ENCODE data around the gene TLE1. TPM values are rescaled to one million over a fixed set of nuclear protein-coding genes. Genes with fewer than 3 reads are reported as not detected.

The TLE1 gene
- polyA plus RNA-seq, 3 donors, result 0.46 to 2.5 (median 1.2) TPM

- no peaks in the 10 kb centered on the region for H3K36me3 Mint-ChIP-seq
Measured at GRCh38 chr9:81539317-81539716, 150.0 kb downstream of the TLE1 start.

GRCh38 chr9:81538890-81539289 is 150.5 kb downstream of the TLE1 start:
- no peaks in the 10 kb centered on the region for H4K20me1 ChIP-seq (ENCODE audit: insufficient read depth, low read length)
- H3K9ac ChIP-seq (ENCODE audit: insufficient read depth, low read length, poor library complexity, severe bottlenecking), result no peak overlapping the region
- no peak overlapping the region for H3K4me3 Mint-ChIP-seq
- peaks cover 0 to 2% (median 0%) of the 10 kb centered on the region in 7 donors for H3K9me3 Mint-ChIP-seq
- H3K4me2 ChIP-seq (replicated peaks; ENCODE audit: extremely low read depth, low read length, poor library complexity, severe bottlenecking), result no peak overlapping the region
- intact Hi-C loops (cut with micrococcal nuclease), result no loop called here
- no peak for DNase-seq
- no peaks in the 10 kb centered on the region for H3K36me3 ChIP-seq (replicated peaks in 1 of 2; ENCODE audit: control insufficient read depth in 1 of 2, insufficient read depth in 2 of 2, low read length in 2 of 2)
- H3K4me3 ChIP-seq (replicated peaks in 1 of 3; ENCODE audit: low read depth in 2 of 3, low read length in 3 of 3), result no peak overlapping the region
- H3K27ac ChIP-seq (ENCODE audit: low read depth in 1 of 2, low read length in 2 of 2), result no peak overlapping the region
- H2AFZ ChIP-seq (ENCODE audit: insufficient read depth, low read depth, low read length, poor library complexity, severe bottlenecking), result no peak overlapping the region
- H3K36me3 Mint-ChIP-seq, result no peaks in the 10 kb centered on the region
- no peaks in the 10 kb centered on the region for H3K4me1 Mint-ChIP-seq
- H3K9me3 ChIP-seq (replicated peaks in 1 of 2; ENCODE audit: control insufficient read depth in 1 of 2, insufficient read depth in 1 of 2, low read length in 2 of 2), result no peaks in the 10 kb centered on the region
- 92% methylated on average over 2 of the region's 6 CpGs for WGBS (ENCODE audit: insufficient coverage)
- H3K27me3 ChIP-seq (ENCODE audit: control insufficient read depth in 2 of 2, insufficient read depth in 2 of 2, low read length in 2 of 2), result no peaks in the 10 kb centered on the region
- peaks cover 0 to 4% (median 0%) of the 10 kb centered on the region in 3 donors for H3K27me3 Mint-ChIP-seq (ENCODE audit: low read depth in 3 of 3)
- no peak for TF ChIP-seq CTCF (IDR thresholded peaks at IDR 0.05)
- no peaks in the 10 kb centered on the region for H3K4me1 ChIP-seq (ENCODE audit: control insufficient read depth in 1 of 2, insufficient read depth in 2 of 2, low read length in 2 of 2)
- no peaks in the 10 kb centered on the region for H3K79me2 ChIP-seq (ENCODE audit: insufficient read depth, low read length)
- no peak overlapping the region for H3K27ac Mint-ChIP-seq

More at GRCh38 chr9:81539317-81539716, 150.0 kb downstream of the TLE1 start:
- no peaks in the 10 kb centered on the region for H3K27me3 ChIP-seq (ENCODE audit: control insufficient read depth in 2 of 2, insufficient read depth in 2 of 2, low read length in 2 of 2)
- no peak overlapping the region for H2AFZ ChIP-seq (ENCODE audit: insufficient read depth, low read depth, low read length, poor library complexity, severe bottlenecking)
- H3K4me1 ChIP-seq (ENCODE audit: control insufficient read depth in 1 of 2, insufficient read depth in 2 of 2, low read length in 2 of 2), result no peaks in the 10 kb centered on the region
- no peak overlapping the region for H3K4me2 ChIP-seq (replicated peaks; ENCODE audit: extremely low read depth, low read length, poor library complexity, severe bottlenecking)
- H3K9ac ChIP-seq (ENCODE audit: insufficient read depth, low read length, poor library complexity, severe bottlenecking), result no peak overlapping the region
- intact Hi-C loops (cut with micrococcal nuclease), result no loop called here
- no peak for TF ChIP-seq CTCF (IDR thresholded peaks at IDR 0.05)
- no peak overlapping the region for H3K4me3 ChIP-seq (replicated peaks in 1 of 3; ENCODE audit: low read depth in 2 of 3, low read length in 3 of 3)
- Mint-ChIP-seq H3K27me3 (ENCODE audit: low read depth in 3 of 3) (peaks cover 0 to 4% (median 0%) of the 10 kb centered on the region in 3 donors), H3K4me3 (no peak overlapping the region), H3K27ac (no peak overlapping the region), H3K9me3 (peaks cover 0 to 2% (median 0%) of the 10 kb centered on the region in 7 donors), H3K4me1 (no peaks in the 10 kb centered on the region)
- no peaks in the 10 kb centered on the region for H3K9me3 ChIP-seq (replicated peaks in 1 of 2; ENCODE audit: control insufficient read depth in 1 of 2, insufficient read depth in 1 of 2, low read length in 2 of 2)
- no peaks in the 10 kb centered on the region for H4K20me1 ChIP-seq (ENCODE audit: insufficient read depth, low read length)
- no peaks in the 10 kb centered on the region for H3K36me3 ChIP-seq (replicated peaks in 1 of 2; ENCODE audit: control insufficient read depth in 1 of 2, insufficient read depth in 2 of 2, low read length in 2 of 2)
- H3K79me2 ChIP-seq (ENCODE audit: insufficient read depth, low read length), result no peaks in the 10 kb centered on the region
- H3K27ac ChIP-seq (ENCODE audit: low read depth in 1 of 2, low read length in 2 of 2), result no peak overlapping the region
- no CpG with 5 or more reads among the region's 3 CpGs for WGBS (ENCODE audit: insufficient coverage)
- DNase-seq, result no peak
